ENCODE measurements around the gene ITGAE.

GRCh38 chr17:3818786-3819185, 17.8 kb upstream of the ITGAE start:
- no peak for TF ChIP-seq CTCF (conservative IDR thresholded peaks at IDR 0.05; ENCODE audit: low read length)
- no peak for TF ChIP-seq EZH2phosphoT487 (IDR thresholded peaks at IDR 0.05; ENCODE audit: borderline replicate concordance)

All from Loucy (cell line).